ENCODE measurements around the gene STARD9.
A peak's percentile ranks its signal among the peaks of the same experiment; 100 is the strongest.
"Not testable (repeated sequence)": the region's sequence is repeated elsewhere in the genome, so short reads cannot be mapped to it uniquely, and the experiment has no call there.

Gene STARD9

GRCh38 chr15:42632105-42632675 lies 56.8 kb downstream of the STARD9 start:
- no peak for DNase-seq

- DNase-seq: no peak
Measured at GRCh38 chr15:42640109-42640508, 64.7 kb downstream of the STARD9 start.

GRCh38 chr15:42650208-42651066 lies 75.0 kb downstream of the STARD9 start:
- DNase-seq: peak; percentile 57

DNA sequence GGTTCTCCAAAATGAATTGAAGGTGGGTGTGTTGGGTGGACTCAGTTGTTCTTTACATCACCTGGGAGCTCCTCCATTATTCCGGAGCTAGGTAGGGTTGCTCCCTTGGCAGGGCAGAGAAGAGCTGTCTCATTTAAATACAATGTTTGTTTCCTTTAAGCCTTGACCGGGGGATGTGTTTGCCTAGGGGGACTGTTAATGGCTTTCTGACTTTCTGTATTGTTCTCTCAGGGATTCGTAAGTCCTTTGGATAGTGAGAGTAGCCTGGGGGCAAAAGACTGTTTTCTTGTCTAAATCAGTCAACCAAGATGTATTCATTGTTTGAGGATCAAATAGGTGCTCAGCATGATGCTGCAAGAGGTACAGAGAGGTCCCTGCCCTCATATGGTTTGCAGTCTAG lies 90.4 kb downstream of the STARD9 start:
- DNase-seq: no peak

- no peak for DNase-seq
Measured at GRCh38 chr15:42667855-42668254, 92.4 kb downstream of the STARD9 start.

- no peak for DNase-seq
Measured at GRCh38 chr15:42670451-42670850, 95.0 kb downstream of the STARD9 start.

GRCh38 chr15:42672444-42672843 lies 97.0 kb downstream of the STARD9 start:
- no peak for DNase-seq

GRCh38 chr15:42674472-42674871 lies 99.1 kb downstream of the STARD9 start:
- DNase-seq: no peak

GRCh38 chr15:42675021-42675420 lies 99.6 kb downstream of the STARD9 start:
- DNase-seq: no peak

GRCh38 chr15:42679285-42680141 lies 104.1 kb downstream of the STARD9 start:
- no peak for DNase-seq

DNA sequence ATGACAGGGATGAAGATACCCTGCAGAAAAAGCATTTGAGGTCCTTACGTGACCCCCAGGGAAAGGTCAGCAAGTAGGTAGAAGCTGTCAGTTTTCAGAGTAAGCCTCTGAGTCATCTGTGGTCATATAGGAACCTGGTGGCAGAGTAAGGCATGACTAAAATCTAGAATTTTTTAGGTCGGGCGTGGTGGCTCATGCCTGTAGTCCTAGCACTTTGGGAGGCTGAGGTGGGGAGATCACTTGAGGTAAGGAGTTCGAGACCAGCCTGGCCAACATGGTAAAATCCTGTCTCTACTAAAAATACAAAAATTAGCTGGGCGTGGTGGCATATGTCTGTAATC lies 104.7 kb downstream of the STARD9 start:
- DNase-seq: not testable (repeated sequence)

DNA sequence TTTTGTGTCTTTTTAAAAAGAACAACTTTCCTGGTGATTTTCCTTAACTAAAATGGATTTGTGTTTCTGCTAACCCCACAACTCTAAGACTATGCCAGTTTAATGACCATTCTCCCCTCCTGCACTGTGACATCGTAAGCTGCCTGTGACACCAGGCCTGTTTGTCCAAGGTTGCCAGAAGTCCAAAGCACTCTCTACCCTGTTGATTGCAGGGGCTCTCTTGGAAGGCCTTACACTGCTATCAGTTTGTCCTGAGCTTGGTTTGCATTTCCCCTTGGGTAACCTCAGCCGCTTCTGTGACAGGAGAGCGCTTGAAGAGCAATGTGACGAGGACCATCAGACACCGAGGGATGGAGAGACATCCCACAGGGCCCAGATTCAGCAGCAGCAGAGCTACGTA lies 105.7 kb downstream of the STARD9 start:
- DNase-seq: no peak

DNA sequence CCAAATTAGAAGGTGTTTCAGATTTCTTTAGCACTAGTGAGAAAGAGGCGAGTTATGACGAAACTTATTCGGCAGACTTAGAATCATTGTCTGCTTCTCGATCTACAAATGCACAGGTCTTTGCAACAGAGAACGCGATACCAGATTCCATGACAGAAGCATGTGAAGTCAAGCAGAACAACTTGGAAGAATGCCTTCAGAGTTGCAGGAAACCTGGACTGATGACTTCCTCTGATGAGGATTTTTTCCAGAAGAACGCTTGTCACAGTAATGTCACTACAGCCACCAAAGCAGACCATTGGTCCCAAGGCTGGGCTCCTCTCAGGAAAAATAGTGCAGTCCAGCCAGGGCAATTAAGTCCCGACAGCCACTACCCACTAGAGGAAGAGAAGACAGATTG lies 110.9 kb downstream of the STARD9 start:
- no peak for DNase-seq

DNA sequence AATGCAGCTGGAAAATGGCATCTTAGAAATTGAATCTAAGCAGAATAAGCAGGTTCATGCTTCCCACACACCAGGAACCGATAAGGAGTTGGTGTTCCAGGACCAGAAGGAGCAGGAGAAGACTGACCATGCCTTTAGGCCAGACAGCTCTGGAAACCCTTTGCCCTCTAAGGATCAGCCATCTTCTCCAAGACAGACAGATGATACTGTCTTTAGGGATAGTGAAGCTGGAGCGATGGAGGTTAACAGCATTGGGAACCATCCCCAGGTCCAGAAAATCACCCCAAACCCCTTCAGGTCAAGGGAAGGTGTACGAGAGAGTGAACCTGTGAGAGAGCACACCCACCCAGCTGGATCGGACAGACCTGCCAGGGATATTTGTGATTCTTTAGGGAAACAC lies 112.3 kb downstream of the STARD9 start:
- no peak for DNase-seq

- DNase-seq: no peak
Measured at GRCh38 chr15:42688301-42688700, 112.9 kb downstream of the STARD9 start.

DNA sequence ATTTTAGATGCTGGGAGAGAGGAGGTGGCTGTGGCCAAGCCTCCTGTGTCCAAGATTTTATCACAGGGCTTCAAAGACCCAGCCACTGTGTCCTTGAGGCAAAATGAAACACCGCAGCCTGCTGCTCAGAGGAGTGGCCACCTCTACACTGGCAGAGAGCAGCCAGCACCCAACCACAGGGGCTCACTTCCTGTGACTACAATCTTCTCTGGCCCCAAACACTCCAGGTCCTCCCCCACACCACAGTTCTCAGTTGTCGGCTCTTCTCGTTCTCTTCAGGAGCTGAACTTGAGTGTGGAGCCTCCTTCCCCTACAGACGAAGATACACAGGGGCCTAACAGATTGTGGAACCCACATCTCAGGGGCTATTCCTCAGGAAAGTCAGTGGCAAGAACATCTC lies 115.9 kb downstream of the STARD9 start:
- DNase-seq: no peak

DNA sequence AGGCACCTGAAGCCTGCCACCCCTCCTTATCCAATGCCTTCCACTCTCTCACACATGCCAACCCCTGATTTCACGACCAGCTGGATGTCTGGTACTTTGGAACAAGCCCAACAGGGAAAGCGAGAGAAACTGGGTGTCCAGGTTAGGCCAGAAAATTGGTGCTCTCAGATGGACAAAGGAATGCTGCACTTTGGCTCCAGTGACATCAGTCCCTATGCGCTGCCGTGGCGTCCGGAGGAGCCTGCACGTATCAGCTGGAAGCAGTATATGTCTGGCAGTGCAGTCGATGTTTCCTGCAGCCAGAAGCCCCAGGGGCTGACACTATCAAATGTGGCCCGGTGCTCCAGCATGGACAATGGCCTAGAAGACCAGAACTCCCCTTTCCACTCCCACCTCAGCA lies 116.4 kb downstream of the STARD9 start:
- no peak for DNase-seq

DNA sequence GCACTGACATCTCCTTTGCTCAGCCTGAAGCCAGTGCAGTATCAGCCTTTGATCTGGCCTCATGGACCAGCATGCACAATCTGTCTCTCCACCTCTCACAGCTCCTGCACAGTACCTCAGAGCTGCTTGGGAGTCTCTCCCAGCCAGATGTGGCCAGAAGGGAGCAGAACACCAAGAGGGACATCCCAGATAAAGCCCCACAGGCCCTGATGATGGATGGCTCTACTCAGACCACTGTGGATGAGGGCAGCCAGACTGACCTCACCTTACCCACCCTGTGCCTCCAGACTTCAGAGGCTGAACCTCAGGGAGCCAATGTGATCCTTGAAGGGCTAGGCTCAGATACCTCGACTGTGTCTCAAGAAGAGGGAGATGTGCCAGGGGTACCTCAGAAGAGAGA lies 117.1 kb downstream of the STARD9 start:
- DNase-seq: no peak

DNA sequence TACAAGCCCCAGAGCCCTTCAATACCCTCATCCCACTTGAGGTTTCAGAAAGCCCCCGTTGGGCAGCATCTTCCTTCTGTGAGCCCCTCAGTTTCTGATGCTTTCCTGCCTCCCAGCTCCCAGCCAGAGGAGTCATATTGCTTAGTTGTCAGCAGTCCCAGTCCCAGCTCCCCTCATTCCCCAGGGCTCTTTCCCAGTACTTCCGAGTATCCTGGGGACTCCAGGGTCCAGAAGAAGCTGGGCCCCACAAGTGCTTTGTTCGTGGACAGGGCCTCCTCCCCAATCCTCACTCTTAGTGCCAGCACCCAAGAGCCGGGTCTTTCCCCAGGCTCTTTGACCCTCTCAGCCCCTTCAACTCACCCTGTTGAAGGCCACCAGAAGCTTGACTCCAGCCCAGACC lies 117.6 kb downstream of the STARD9 start:
- no peak for DNase-seq

DNA sequence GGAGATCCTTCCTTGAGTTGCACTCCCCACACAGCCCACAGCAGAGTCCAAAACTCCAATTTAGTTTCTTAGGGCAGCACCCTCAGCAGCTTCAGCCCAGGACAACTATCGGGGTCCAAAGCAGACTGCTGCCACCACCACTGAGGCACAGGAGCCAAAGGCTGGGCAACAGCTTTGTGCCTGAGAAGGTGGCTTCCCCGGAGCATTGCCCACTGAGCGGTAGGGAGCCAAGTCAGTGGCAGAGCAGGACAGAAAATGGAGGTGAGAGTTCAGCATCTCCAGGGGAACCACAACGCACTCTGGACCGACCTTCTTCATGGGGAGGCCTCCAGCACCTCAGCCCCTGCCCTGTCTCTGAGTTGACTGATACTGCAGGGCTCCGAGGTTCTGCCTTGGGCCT lies 118.1 kb downstream of the STARD9 start:
- no peak for DNase-seq

DNA sequence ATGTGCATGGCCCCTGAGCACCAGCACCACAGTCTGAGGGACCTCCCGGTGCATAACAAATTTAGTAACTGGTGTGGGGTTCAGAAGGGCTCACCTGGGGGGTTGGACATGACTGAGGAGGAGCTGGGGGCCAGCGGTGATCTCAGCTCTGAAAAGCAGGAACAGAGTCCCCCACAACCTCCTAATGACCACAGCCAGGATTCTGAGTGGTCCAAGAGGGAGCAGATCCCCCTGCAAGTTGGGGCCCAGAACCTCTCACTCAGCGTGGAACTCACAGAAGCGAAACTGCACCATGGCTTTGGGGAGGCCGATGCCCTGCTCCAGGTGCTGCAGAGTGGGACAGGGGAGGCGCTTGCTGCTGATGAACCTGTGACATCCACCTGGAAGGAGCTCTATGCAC lies 118.5 kb downstream of the STARD9 start:
- no peak for DNase-seq

DNA sequence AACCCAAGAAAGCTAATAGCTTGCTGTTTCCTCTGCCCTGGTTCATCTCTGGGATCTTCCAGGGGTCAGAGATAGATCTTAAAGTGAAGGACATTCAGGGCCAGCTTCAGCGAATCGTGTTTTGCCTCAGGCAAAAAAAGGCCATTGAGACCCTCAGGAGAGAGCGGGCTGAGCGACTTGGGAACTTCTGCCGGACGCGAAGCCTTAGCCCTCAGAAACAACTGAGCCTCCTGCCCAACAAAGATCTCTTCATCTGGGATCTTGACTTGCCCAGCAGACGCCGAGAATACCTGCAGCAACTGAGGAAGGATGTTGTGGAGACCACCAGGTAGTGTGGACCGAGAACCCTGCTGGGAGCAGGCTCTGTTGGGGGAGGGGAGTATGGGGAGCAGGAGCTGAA lies 119.0 kb downstream of the STARD9 start:
- no peak for DNase-seq

DNA sequence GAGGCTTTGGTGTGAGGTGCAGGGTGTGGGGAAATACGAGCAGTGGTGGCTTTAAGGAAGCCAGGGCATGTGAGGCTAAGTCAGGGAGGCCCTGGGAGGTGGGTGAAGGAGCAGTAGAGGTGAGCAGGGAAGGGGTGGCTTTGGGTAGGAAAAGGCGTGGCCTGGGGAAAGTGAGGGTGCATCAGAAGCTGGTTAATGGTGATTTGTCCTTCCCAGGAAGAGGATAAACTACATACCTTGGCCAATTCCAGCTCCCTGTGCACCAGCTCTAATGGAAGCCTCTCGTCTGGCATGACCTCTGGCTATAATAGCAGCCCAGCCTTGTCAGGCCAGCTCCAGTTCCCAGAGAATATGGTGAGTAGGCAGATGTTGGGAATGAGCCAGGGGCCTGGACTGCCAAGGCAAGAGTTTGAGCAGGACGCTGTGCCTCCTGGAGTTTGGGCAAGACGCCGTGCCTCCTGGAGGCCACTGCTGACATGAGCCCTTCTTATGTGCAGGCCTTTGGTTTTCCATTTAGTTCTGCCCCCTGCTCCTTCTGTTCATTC lies 120.2 kb downstream of the STARD9 start:
- no peak for DNase-seq

GRCh38 chr15:42696626-42697025 lies 121.2 kb downstream of the STARD9 start:
- no peak for DNase-seq
